ENCODE measurements around the gene LRRK2.

DNA sequence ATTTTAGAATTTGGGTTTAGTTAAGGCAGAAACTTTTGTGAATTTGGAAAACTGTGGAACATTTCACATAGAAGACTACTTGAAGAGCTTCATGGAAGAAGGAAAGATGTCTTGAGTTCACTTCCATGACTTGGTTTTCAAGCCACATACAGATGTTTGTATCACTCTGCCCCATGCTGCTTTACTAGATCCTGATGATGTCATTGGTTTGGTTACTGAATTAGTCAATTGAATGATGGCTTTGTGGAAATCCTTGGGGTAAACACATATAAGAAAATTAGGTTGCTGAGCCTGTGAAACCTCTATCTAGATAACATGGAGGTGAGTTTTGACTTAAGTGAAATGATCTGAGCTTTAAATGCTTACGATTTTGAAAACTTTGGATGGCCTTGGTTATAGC lies 90.6 kb downstream of the LRRK2 start:
- TF ChIP-seq, protein P1, sequence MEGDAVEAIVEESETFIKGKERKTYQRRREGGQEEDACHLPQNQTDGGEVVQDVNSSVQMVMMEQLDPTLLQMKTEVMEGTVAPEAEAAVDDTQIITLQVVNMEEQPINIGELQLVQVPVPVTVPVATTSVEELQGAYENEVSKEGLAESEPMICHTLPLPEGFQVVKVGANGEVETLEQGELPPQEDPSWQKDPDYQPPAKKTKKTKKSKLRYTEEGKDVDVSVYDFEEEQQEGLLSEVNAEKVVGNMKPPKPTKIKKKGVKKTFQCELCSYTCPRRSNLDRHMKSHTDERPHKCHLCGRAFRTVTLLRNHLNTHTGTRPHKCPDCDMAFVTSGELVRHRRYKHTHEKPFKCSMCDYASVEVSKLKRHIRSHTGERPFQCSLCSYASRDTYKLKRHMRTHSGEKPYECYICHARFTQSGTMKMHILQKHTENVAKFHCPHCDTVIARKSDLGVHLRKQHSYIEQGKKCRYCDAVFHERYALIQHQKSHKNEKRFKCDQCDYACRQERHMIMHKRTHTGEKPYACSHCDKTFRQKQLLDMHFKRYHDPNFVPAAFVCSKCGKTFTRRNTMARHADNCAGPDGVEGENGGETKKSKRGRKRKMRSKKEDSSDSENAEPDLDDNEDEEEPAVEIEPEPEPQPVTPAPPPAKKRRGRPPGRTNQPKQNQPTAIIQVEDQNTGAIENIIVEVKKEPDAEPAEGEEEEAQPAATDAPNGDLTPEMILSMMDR (IDR thresholded peaks at IDR 0.05) = no peak
- TF ChIP-seq POLR2A (IDR thresholded peaks at IDR 0.05) = no peak

Measured in lower leg skin (tissue), 3 donors.